Fibroblast of lung (primary cell): ENCODE results near the gene TCHHL1. TPM values are rescaled to one million over a fixed set of nuclear protein-coding genes. Genes with fewer than 3 reads are reported as not detected.
A peak's percentile ranks its signal among the peaks of the same experiment; 100 is the strongest.

ENCODE experiments used
- DNase-seq, 2 donors: peaks; one replicate each; pipeline versions ENCODE4 v3.0.0 to v3.0.0-alpha.2; 2010; ENCODE audit warnings: low read depth in 2 of 2
- H2AFZ ChIP-seq: 2 replicates; pipeline ENCODE4 v1.5.1; 2012; ENCODE audit warnings: low read length, control low read depth, inconsistent platforms
- H3K27ac ChIP-seq: 2 replicates; pipeline ENCODE4 v1.5.1; 2011; ENCODE audit warnings: low read length, control low read depth; ENCODE audit not compliant: insufficient read depth
- H3K27me3 ChIP-seq: 2 replicates; pipeline ENCODE4 v1.5.1; 2011; ENCODE audit warnings: mild to moderate bottlenecking, low read length; ENCODE audit not compliant: control insufficient read depth, insufficient read depth
- H3K36me3 ChIP-seq: 2 replicates; pipeline ENCODE4 v1.5.1; 2011; ENCODE audit warnings: low read length; ENCODE audit not compliant: control insufficient read depth, insufficient read depth
- H3K4me1 ChIP-seq: 2 replicates; pipeline ENCODE4 v1.5.1; 2011; ENCODE audit warnings: low read length; ENCODE audit not compliant: control insufficient read depth, insufficient read depth; ENCODE audit errors: extremely low read depth
- H3K4me2 ChIP-seq: 2 replicates; pipeline ENCODE4 v1.5.1; 2011; ENCODE audit warnings: low read length, control low read depth; ENCODE audit not compliant: insufficient read depth; ENCODE audit errors: extremely low read depth
- H3K4me3 ChIP-seq, 4 experiments: fragments of 200-600 bp in 1 of 4; sonication (generic) in 1 of 4; replicated peaks in 1 of 4; 2 replicates each; pipeline ENCODE4 v1.5.1; 2011 to 2016; ENCODE audit warnings: low read length in 4 of 4, low read depth in 3 of 4, mild to moderate bottlenecking in 3 of 4, control low read depth in 2 of 4, inconsistent platforms in 1 of 4, mixed read lengths in 1 of 4; ENCODE audit not compliant: insufficient read depth in 1 of 4; ENCODE audit errors: control extremely low read depth in 1 of 4
- H3K79me2 ChIP-seq: 2 replicates; pipeline ENCODE4 v1.5.1; 2012; ENCODE audit warnings: mild to moderate bottlenecking, low read length, inconsistent platforms; ENCODE audit not compliant: control insufficient read depth, insufficient read depth
- H3K9ac ChIP-seq: 2 replicates; pipeline ENCODE4 v1.5.1; 2011; ENCODE audit warnings: mild to moderate bottlenecking, low read length, control low read depth; ENCODE audit not compliant: insufficient read depth
- H3K9me3 ChIP-seq: 2 replicates; pipeline ENCODE4 v1.5.1; 2012; ENCODE audit warnings: low read depth, low read length; ENCODE audit not compliant: control insufficient read depth, insufficient read depth
- H4K20me1 ChIP-seq: 2 replicates; pipeline ENCODE4 v1.5.1; 2011; ENCODE audit warnings: low read length; ENCODE audit not compliant: control insufficient read depth, insufficient read depth; ENCODE audit errors: extremely low read depth
- EZH2 ChIP-seq: IDR thresholded peaks from 2 replicates; pipeline ENCODE4 v1.5.1; 2012; ENCODE audit warnings: low read length, control low read depth, mild to moderate bottlenecking; ENCODE audit errors: missing control alignments
- polyA plus RNA-seq, 2 donors: library from polyadenylated mRNA; depleted of rRNA in 1 of 2; stranded (reverse) in 1 of 2; unstranded in 1 of 2; fragments of >200 nt; gene quantifications; 2 replicates each; pipeline ENCODE4 v1.2.1, GENCODE V29; 2011 to 2012; ENCODE audit warnings: missing spikeins in 1 of 2
- total RNA-seq: library from RNA; depleted of rRNA; stranded (reverse); fragments of >200 nt; gene quantifications from 2 replicates; pipeline ENCODE4 v1.2.1, GENCODE V29; 2014
- TF ChIP-seq, protein P1 (sequence below), 2 donors: IDR thresholded peaks in 1 of 2; conservative IDR thresholded peaks in 1 of 2; 1 replicate in 1 of 2; 2 replicates in 1 of 2; pipeline ENCODE4 v1.5.1; 2011 to 2012; ENCODE audit warnings: low read length in 2 of 2, control low read depth in 1 of 2, inconsistent platforms in 1 of 2, low read depth in 1 of 2, mild to moderate bottlenecking in 1 of 2

TCHHL1 gene
- total and polyA plus RNA-seq, 2 donors (not counting 1 experiment from before 2014, with no cell fraction given), result not detected

DNA sequence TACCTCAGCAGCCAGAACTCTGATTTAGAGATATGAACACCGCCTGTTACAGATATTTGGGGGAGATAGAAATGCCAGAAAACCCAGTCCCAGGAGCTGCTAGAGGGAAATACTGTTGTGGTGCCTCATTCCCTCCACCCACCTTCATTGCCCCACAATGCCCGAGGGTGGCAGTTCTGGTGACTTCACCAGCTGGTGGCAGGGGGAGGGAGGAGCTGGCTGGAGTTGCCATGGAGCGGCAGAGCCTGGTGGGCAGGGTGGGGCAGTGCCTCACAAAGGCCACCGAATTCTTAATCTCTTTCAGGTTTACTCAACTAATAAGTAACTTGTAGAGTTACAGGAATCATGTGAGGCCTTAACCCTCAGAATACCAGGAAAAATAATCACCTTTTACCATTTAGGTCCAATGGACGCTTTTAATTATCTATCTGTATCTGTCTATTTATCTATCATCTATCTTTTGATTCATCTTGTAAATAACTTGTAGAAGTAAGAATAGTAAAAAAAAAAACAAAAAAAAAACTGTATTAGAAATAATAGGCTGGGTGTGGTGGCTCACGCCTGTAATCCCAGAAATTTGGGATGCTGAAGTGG is 40.4 kb downstream of the TCHHL1 start:
- no peaks in the 10 kb centered on the region for H3K36me3 ChIP-seq
- H3K79me2 ChIP-seq, result no peaks in the 10 kb centered on the region
- peak overlapping the region; percentile 84 for H3K27ac ChIP-seq
- peak overlapping the region in 1 of 4 experiments; percentile 52 for H3K4me3 ChIP-seq
- no peak for DNase-seq
- H3K9me3 ChIP-seq, result no peaks in the 10 kb centered on the region
- H3K4me2 ChIP-seq, result peak overlapping the region; percentile 17
- H3K4me1 ChIP-seq, result peaks cover 21% of the 10 kb centered on the region
- TF ChIP-seq EZH2, result no peak
- TF ChIP-seq, protein P1, sequence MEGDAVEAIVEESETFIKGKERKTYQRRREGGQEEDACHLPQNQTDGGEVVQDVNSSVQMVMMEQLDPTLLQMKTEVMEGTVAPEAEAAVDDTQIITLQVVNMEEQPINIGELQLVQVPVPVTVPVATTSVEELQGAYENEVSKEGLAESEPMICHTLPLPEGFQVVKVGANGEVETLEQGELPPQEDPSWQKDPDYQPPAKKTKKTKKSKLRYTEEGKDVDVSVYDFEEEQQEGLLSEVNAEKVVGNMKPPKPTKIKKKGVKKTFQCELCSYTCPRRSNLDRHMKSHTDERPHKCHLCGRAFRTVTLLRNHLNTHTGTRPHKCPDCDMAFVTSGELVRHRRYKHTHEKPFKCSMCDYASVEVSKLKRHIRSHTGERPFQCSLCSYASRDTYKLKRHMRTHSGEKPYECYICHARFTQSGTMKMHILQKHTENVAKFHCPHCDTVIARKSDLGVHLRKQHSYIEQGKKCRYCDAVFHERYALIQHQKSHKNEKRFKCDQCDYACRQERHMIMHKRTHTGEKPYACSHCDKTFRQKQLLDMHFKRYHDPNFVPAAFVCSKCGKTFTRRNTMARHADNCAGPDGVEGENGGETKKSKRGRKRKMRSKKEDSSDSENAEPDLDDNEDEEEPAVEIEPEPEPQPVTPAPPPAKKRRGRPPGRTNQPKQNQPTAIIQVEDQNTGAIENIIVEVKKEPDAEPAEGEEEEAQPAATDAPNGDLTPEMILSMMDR (conservative IDR thresholded peaks at IDR 0.05 in 1 of 2, IDR thresholded peaks at IDR 0.05 in 1 of 2; ENCODE audit: low read depth in 1 of 2, low read length in 2 of 2), result no peak
- H4K20me1 ChIP-seq, result no peaks in the 10 kb centered on the region
- no peak overlapping the region for H3K9ac ChIP-seq
- H2AFZ ChIP-seq, result peak overlapping the region; percentile 11
- peaks cover 7% of the 10 kb centered on the region for H3K27me3 ChIP-seq

DNA sequence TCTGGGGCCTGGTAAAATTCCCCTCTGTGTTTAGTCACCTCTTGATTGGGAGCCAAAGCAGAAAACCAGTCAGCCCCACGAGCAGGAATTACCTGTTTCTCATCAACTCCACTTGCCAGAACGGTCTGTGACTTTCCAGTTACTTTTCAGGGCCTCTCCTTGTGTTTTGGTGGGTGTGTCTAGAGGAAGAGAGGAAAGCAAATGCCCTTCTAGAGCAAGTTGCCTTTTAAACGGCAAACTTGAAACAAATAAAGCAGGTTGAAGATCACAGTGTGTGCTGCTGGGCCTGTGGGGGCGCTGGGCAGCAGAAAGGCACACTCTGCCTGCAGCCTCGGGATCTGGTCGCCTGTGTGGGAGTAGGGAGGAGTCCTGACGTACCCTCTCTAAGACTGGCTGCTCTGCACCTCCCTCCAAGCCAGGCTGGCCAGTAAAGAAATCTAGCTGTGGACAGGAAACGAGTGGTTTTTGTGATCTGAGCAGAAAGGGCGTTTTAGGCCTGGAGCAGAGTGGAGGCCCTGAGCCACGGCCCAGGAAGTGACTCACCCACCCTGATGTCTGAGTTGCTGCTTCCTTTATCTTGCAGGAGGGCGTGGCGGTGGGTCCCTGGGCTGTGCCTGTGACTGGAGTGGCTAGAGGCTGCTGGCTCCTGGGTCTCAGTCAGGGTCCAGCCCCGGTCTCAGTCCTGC is 41.0 kb downstream of the TCHHL1 start:
- H3K27ac ChIP-seq, result peak overlapping the region; percentile 84
- H3K36me3 ChIP-seq, result no peaks in the 10 kb centered on the region
- no peaks in the 10 kb centered on the region for H4K20me1 ChIP-seq
- no peaks in the 10 kb centered on the region for H3K79me2 ChIP-seq
- H3K4me3 ChIP-seq, result peak overlapping the region; percentile 23 to 52 (median 38)
- TF ChIP-seq, protein P1 (conservative IDR thresholded peaks at IDR 0.05 in 1 of 2, IDR thresholded peaks at IDR 0.05 in 1 of 2; ENCODE audit: low read depth in 1 of 2, low read length in 2 of 2), result peak; percentile 58 to 77
- no peak for TF ChIP-seq EZH2
- H3K4me1 ChIP-seq, result peaks cover 21% of the 10 kb centered on the region
- H3K4me2 ChIP-seq, result peak overlapping the region; percentile 95
- H3K9me3 ChIP-seq, result no peaks in the 10 kb centered on the region
- DNase-seq, result peak; percentile 98 to 100
- peaks cover 3% of the 10 kb centered on the region for H3K27me3 ChIP-seq
- peak overlapping the region; percentile 91 for H2AFZ ChIP-seq
- peak overlapping the region; percentile 51 for H3K9ac ChIP-seq

DNA sequence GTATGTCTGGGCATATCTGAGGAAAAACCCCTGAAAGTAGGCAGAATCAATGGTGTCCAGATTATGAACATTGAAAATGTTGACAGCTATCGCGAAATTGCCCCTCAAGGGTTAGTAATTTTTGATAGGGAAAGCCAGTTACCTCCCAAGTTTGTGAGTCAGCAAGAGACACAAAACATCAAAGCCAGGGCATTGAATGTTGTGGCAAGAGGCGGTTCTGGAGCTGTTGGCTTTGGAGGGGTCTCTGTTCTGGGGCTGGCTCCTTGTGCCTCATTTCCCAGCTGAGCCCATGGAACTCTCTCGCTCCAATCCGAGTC is 41.5 kb downstream of the TCHHL1 start:
- peak overlapping the region; percentile 23 to 52 (median 38) for H3K4me3 ChIP-seq
- peak overlapping the region; percentile 51 for H3K9ac ChIP-seq
- no peaks in the 10 kb centered on the region for H3K36me3 ChIP-seq

More for the DNA sequence above, 41.5 kb downstream of the TCHHL1 start:
- no peak for TF ChIP-seq EZH2
- TF ChIP-seq, protein P1 (conservative IDR thresholded peaks at IDR 0.05 in 1 of 2, IDR thresholded peaks at IDR 0.05 in 1 of 2; ENCODE audit: low read depth in 1 of 2, low read length in 2 of 2), result no peak
- Histone ChIP-seq H3K27ac (peak overlapping the region; percentile 84), H4K20me1 (no peaks in the 10 kb centered on the region), H3K79me2 (no peaks in the 10 kb centered on the region), H3K4me1 (peaks cover 21% of the 10 kb centered on the region), H3K4me2 (peak overlapping the region; percentile 95), H2AFZ (peak overlapping the region; percentile 91), H3K27me3 (peaks cover 3% of the 10 kb centered on the region), H3K9me3 (no peaks in the 10 kb centered on the region)
- DNase-seq, result no peak
